Stimulated activated CD8-positive, alpha-beta memory T cell treated with anti-CD3 and anti-CD28 coated beads, Interleukin-2, amount 100 ng/mL, for 1 hour (primary cell): ENCODE results near the gene CTNND2.

ENCODE experiments used
- DNase-seq, 2 donors: peaks; one replicate each; pipeline ENCODE4 v3.0.0-alpha.2; 2020; ENCODE audit warnings: low read depth in 2 of 2

The CTNND2 gene

DNA sequence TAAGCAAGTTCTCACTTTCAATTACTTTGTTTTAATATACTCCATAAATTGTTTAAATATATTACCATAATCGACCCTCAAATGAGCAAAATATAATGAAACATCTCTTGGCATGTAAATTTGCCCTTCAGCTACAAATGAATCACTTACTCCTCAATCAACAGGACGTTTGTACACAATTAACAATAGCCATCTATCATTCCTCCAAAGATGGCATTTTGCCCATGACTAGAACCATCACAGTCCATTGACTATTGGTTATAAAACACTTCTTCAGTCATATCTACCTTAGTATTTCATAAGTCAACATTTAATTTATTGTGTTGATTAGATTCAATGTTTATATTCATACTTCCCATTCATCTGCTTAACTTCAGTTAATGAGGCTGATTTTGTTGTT, 127.2 kb downstream of the CTNND2 start:
- no peak for DNase-seq

DNA sequence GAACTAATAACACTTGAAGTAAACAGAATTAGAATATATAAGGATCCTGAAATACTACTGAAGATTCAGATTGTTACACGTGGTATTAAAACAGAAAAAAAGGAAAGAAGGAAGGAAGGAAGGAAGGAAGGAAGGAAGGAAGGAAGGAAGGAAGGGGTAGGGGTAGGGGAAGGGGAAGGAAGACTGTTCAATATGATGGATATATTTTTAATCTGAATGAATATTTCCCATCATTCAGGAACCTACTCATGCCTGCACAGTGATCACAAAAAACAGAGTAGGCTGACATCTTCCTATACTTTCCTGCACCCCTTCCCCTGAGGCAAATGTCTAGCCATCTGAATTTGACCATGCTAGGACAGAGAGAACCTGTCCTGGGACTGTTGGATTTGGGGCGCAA, 133.9 kb downstream of the CTNND2 start:
- DNase-seq, result no peak

- DNase-seq, result no peak
Measured at GRCh38 chr5:11760934-11761603, 143.2 kb downstream of the CTNND2 start.

DNA sequence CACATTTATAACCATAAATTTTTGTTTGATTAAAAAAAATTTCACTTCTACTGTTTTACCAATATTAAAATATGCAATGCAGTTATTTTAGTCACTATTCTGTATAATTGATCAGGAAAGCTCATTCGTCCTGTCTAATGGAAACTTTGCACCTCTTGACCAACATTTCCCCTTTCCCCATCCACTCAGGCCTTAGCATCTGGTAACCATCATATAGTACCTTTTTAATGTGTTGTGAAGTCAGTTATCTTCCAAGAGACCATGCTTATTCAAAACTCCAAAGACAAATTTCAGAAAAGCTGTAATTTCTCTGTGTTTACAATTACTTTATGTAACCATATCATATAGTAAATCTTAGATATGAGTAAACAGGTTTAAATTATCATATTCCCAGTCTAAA, 145.9 kb downstream of the CTNND2 start:
- no peak for DNase-seq

DNA sequence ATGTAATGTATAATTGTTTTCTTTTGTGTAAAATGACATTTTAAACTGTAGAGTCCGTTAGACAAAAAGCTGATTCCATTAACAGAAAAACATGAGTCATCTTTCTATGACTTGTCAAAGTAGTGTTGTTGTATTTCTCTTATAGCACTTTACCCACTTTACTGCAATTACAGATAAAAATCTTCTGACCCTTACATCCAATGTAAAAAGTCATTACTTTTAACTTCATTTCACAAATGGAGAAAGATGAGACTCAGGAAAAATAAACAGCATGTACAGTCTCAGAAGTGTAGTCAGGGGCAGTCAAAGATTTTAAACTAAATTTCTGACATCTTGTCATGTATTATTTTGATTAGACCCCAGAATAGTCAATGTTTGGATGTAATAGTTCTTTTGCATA, 146.6 kb downstream of the CTNND2 start:
- DNase-seq, result no peak

DNA sequence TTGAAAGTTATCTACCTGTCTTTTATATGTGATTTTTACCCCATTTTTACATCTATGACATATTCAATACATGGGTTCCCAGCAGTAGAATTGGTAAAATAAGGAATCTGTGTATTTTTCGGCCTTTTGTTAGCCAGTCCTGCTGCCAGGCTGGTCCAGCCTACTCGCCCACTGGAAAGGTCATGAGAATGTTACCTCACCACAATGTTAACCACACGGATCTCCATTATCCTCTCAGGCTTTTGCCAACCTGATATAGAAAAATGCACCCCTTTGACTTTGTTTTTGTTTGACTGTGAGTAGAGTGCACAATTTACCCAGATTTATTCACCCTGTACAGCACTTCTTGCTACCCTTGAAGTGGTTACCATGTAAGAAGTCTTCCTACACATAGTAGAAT, 167.2 kb downstream of the CTNND2 start:
- no peak for DNase-seq

GRCh38 chr5:11734369-11734768, 169.9 kb downstream of the CTNND2 start:
- no peak for DNase-seq

DNA sequence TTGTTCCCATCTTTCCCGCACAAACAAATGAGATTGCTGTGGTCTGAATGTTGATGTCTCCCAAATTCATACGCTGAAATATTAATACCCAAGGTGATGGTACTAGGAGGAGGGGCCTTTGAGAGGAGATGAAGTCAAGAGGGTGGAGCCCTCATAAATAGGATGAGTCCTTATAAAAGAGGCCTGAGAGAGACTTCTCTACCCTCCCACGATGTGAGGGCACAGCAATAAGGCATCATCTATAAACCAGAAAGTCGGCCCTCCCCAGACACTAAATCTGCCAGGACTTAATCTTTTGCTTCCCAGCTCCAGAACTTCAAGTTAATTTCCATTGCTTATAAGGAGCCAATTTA, 170.4 kb downstream of the CTNND2 start:
- no peak for DNase-seq

DNA sequence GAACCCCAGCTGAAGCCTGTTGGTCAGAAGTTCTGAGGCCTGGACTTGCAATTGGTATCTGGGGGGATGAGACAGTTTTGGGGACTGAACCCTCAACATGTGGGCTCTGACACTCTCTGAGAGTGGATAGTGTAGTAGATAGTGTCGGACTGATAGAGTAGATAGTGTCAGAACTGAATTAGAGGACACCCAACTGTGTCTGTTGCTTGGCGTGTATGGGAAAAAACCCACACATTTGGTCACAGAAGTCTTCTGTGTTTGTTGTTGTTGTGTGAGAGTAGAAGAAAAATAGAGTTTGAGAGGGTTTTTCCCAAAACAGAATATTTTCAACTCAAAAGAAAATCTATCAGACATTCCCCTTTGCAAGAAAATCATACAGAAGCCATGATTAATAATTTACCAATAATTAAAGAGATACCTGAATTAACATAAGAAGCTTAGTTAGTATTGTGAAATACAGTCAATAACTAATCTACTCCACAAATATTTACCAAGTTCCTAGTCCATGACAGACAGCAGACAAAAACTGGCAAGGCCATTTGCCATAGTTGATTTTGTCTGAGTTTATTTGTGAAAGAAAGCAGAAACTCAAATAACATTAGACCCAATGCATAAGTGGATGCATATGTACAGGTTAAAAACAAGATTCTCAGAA, 170.9 kb downstream of the CTNND2 start:
- no peak for DNase-seq

GRCh38 chr5:11724940-11725339, 179.3 kb downstream of the CTNND2 start:
- no peak for DNase-seq

DNA sequence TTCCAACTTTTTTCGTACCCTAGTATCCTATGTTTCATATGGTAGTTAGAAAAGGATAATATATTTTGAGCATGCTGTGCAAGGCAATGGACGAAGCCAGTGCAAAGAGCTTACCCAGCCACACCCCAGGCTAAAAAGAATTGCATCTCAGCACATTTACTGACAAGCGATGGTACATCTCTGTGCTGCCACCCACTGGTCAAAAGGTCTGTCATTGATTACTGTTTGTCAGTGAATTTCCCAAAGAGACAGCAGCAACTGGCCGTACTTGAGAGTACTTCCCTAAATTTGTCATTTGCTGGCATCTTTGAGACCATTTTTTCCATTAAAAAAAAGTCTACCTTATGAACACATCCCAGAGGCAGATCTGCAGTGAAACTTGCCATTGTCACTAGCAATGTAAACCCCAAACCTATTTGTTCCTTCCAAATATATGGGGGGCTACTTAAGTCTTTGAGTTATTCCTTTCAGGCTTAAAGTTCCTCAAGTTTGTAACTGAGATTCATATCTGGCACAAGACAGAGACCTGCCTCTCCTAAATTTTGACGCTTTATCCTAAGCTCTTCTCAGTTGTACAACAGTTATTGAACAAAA, 184.3 kb downstream of the CTNND2 start:
- no peak for DNase-seq

- no peak for DNase-seq
Measured at GRCh38 chr5:11715461-11716196, 188.6 kb downstream of the CTNND2 start.

DNA sequence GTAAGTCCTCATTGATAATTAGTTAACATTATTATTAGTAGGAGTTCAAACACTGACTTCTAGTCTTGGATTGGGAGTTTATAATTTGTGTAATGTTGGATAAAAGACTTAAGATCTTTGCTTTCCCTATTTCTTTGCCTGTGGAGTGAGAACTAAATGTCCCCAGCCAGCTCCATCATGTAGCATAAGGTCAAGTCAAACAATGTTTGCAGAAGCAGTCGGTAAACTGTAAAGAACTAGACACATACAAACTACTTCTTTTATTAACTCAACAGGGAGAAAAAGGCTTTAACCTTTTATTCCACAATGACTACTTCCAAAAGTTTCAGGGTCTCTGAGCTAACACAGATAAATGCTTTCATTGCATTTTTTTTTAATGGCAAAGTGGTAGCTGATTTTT, 192.3 kb downstream of the CTNND2 start:
- no peak for DNase-seq

- DNase-seq, result no peak
Measured at GRCh38 chr5:11709021-11709420, 195.2 kb downstream of the CTNND2 start.

GRCh38 chr5:11704916-11705315, 199.3 kb downstream of the CTNND2 start:
- no peak for DNase-seq

GRCh38 chr5:11700391-11700790, 203.9 kb downstream of the CTNND2 start:
- DNase-seq, result no peak

GRCh38 chr5:11692636-11693035, 211.6 kb downstream of the CTNND2 start:
- no peak for DNase-seq

DNA sequence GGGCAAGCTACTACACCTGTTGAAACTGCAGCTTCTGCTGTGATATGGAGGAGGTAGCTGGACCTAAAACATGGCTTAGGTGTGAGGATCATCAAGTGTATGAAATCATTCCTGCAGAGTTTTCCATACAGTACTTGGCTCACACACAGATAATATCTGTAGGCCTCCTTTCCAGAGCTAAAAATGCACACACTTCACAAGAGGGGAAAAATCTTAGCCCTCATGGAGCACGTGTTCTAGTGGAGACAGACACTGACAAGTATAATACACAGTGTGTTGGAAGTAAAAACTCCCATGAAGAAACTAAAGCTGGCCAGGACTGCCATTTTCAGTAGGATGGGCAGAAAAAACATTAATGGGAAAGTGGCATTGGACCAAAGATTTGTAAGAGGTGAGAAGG, 216.7 kb downstream of the CTNND2 start:
- no peak for DNase-seq

GRCh38 chr5:11684607-11685006, 219.6 kb downstream of the CTNND2 start:
- no peak for DNase-seq

GRCh38 chr5:11683666-11684065, 220.6 kb downstream of the CTNND2 start:
- DNase-seq, result no peak

DNA sequence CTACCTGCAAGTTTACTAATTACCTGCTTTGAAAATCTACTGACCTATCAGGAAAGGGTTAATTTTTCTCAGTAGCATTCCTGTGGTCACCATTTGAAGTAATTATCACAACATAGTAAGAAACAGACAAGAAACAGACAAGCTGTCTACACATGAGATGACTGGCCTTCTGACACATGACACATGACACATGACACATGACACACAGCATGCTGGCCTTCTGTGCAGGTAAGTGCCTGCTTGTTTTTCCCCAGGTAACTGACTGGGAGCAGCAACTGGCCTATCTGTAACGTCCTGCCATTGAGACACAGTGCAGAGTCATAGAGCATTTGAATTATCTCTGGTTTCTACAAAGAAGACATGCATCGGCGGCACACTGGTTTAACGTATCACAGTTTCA, 222.4 kb downstream of the CTNND2 start:
- no peak for DNase-seq

GRCh38 chr5:11679676-11680075, 224.6 kb downstream of the CTNND2 start:
- no peak for DNase-seq

DNA sequence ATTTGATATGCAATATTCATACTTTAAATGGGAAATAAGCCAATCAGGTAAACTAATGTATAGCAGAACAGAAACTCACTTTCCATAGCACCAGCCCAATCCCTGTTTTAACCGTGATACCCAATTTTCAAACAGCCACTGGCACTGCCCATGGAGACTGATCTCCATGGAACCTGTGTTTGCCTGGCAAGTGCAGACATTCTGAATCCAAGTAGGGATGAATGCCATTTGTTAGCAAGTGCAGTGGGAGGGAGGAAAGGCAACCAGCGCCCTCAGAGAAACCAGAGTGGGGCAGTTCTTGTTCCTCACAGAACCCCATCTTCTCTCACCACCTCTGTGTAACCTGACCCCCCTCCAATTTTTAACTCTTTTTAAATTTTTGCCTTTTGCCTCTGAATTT, 229.1 kb downstream of the CTNND2 start:
- DNase-seq, result no peak
